Astrocyte of the cerebellum (primary cell): ENCODE data around the gene SCGB1D1.

ENCODE experiments used
- DNase-seq: peaks from one replicate; pipeline ENCODE4 v3.0.0-alpha.2; 2011; ENCODE audit warnings: low read depth
- H3K4me3 ChIP-seq: 2 replicates; pipeline ENCODE4 v1.5.1; 2011; ENCODE audit warnings: mild to moderate bottlenecking, low read depth, low read length, moderate library complexity
- CTCF ChIP-seq: IDR thresholded peaks from 2 replicates; pipeline ENCODE4 v1.5.1; 2012; ENCODE audit warnings: low read length, low read depth, moderate library complexity, mild to moderate bottlenecking; ENCODE audit errors: missing control alignments
- in situ Hi-C: cut with HindIII; loops from 2 replicates; pipeline ENCODE4 v1.10.0; 2017; ENCODE audit warnings: low sequenced_read_pairs

The SCGB1D1 gene

GRCh38 chr11:62242021-62242420, 52.0 kb downstream of the SCGB1D1 start, which contains the start of gene SCGB1D2:
SCGB1D2 (plus strand) TSS chr11:62242239; CDS start chr11:62242308, 69 bp downstream.
- in situ Hi-C loops, result no loop called here

More at GRCh38 chr11:62242021-62242420, 52.0 kb downstream of the SCGB1D1 start, which contains the start of gene SCGB1D2:
- no peak within 1 kb of the TSS for H3K4me3 ChIP-seq
- DNase-seq, result no peak
- no peak for TF ChIP-seq CTCF
